HG03432 (cell line): ENCODE data around the gene ATXN10.
"Not testable (repeated sequence)": the region's sequence is repeated elsewhere in the genome, so short reads cannot be mapped to it uniquely, and the experiment has no call there.

ENCODE experiments used
- ATAC-seq: cut with Tn5 transposase; IDR thresholded peaks from one replicate; pipeline ENCODE4 v1.9.1; 2021; ENCODE audit warnings: mild to moderate bottlenecking, moderate library complexity; ENCODE audit not compliant: unreplicated experiment

Gene ATXN10

DNA sequence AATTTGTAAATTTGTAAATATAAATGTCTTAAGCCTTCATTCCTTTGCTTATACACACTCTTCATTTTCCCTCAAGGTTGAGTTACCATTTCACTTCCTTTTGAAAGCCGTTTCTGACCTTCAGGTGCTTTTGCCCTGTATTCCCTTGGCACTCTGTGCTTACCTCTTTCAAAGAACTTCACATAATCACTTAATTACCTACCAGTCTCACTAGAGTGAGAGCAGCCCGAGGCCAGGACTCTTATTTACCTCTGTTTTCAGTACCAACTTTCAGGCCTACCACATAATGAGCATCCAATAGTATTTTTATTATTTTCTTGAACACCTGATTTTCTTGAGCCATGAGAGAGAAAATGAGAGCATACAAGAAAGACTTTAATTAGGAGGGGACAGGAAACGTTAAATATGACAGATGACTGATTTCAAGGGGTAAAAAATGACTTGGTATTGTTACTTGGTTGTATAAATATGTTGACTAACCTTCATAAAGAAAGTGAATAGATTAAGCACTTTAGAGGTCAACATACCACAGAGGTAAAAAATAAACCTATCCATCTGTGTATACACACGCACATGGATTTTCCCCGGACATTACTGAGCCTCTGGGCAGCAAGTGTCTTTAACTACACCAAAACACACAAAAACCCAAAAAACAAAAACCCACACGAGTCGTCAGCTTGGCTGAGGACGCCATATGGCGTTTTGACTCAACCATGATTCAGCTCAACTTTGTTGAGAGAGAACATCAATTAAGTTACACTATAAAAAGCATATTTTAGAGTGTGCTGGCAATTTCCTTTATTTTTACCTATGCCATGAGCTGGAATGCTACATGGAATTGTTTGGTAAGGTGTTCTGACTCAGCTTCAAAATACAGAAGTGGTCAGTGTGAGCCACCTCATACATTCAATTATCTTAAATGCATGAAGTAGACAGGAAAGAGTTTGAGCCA, 7.6 kb downstream of the ATXN10 start:
- no peak for ATAC-seq

DNA sequence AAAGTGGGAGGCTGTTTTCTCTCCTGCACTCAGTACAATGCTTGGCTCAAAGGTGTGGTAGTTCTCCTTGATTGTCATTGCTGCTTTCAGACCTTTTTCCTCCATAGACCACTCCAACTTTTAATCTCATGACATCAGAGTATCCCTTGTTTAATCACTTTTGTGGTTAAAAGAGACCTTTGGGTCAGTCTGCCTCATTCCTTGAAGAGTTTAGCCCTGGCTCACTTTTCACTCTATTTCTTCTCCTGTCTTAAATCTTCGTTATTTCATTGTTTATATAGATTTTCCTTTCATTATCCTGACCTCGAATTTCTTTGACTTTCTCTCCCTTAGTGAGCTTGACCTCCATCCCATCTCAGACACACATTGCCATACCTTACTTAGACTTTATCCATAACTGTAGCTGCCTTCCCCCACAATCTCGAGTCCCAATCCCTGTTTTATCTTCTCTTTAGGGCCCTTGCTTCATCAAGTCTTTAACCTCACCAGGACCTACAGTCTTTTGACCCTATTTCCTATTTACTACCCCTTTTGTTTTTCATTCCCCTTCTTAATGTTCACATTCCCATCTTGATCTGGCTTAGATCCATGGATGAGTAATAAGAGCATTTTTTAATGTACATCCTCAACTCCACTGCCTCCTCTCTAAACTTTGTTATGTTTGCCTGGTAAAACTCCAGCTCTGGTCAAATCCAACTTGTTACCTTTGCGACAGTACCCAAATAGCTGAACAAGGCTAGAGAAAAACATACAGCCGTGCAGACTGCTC, 9.5 kb downstream of the ATXN10 start:
- no peak for ATAC-seq

DNA sequence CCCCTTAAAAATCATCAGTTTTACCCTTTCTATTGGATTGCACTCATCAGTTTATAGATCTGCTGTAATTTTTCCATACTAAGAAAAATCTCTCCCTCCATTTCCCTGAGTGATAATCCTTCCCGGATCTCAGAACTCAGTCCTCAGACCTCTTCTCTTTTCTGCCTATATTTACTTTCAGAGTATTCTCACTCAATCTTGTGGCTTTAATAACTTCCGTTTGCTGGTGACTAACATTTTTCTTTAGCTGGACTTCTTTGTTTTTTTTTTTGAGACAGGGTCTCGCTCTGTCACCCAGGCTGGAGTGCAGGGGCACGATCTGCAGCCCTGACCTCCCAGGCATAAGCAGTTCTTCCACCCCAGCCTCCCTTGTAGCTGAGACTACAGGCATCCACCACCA, 10.4 kb downstream of the ATXN10 start:
- ATAC-seq, result no peak

DNA sequence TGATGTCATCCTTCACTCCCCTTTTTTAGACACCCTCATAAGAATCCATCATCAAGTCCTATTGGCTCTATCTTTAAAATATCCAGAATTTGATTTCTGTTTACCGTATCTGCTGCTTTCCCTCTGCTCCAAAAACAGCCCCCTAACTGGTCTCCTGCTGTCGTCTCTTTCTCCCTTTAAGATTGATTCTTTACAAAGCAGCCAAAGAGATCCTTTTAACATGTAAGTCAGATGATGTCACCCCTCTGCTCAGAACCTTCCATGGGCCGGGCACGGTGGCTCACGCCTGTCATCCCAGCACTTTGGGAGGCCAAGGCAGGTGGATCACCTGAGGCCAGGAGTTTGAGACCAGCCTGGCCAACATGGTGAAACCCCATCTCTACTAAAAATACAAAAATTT, 11.1 kb downstream of the ATXN10 start:
- not testable (repeated sequence) for ATAC-seq

DNA sequence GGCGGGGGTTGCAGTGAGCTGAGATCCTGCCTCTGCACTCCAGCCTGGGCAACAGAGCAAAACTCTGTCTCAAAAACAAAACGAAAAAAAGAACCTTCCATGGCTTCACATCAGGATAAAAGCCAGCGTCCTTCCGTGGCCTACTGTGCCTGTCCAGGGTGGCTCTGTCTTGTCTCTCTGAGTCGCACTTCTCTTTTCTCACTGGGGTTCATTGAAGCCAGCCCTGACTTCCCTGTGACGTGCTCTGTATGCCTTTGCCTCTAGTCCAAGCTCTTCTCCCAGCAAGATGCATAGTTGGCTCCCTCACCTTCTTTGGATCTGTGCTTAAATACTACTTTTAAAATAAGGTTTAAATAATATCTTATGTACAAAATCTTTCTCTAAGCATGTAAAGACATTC, 11.6 kb downstream of the ATXN10 start:
- no peak for ATAC-seq

DNA sequence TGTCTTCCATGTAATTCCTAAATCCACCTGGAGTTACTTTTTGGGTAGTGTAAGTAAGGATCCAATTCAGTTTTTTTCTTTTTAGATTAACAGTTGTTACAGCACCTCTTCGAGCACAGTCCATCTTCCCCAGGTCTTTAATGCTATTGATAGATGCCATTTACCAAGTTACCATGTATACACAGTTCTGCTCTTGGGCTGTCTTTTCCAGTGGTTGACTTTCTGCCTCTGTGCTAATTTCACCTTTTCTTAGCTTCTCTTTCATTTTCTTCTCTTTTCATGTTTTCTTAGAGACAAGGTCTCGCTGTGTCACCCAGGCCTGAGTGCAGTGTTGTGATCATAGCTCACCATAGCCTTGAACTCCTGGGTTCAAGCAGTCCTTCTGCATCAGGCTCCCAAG, 12.0 kb downstream of the ATXN10 start:
- no peak for ATAC-seq

DNA sequence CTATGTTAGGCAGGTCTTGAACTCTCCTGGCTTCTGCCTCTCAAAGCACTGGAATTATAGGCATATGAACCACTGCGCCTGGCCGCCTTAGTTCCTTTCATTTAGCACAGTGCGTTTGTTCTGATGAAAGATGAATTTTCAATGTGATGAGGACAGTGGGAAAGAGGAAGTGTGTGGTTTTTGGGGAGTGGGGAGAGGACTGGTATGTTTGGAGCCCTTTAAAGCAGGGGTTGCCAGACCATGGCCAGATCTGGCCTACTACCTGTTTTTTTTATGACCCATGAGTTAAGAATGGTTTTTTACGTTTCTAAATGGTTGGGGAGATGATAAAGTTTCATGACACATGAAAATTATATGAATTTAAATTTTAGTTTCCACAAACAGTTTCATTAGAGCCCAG, 12.5 kb downstream of the ATXN10 start:
- ATAC-seq, result no peak

DNA sequence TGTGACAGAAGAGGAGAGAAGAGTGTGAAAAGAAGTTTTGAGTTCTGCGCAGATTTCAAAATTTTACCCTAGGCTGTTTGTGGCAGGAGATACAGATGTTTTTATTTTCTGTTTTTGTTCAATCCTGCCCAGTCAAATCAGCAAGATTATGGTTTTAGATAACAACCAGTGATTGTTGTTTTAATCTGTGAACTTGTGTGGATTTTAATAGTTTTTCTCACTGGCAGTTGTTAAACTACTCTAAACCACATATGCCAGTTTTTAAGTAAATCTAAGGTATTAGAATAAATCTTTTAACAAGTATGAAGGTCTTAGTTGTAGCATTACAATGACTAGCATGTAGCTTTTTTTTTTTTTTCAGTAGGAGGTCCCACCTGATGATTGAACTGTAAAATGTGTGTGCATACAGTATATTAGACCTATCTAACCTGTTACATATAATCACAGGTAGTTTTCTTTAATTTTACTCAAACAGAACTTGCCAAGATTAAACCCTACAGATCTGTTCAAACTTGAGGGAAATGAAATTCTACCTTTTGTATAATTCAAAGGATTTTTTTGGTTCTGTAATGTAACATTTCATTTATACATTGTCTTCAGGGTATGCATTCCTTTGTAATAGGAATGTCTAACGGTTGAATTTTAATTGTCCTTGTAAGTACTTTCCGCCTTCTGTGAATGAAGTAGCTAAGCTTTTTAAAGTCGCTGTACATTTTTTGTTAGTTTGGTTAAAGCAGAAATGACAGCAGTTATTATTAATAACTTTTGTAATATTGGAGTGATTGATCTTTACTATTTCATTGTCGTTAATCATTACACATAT, 13.3 kb downstream of the ATXN10 start:
- no peak for ATAC-seq

DNA sequence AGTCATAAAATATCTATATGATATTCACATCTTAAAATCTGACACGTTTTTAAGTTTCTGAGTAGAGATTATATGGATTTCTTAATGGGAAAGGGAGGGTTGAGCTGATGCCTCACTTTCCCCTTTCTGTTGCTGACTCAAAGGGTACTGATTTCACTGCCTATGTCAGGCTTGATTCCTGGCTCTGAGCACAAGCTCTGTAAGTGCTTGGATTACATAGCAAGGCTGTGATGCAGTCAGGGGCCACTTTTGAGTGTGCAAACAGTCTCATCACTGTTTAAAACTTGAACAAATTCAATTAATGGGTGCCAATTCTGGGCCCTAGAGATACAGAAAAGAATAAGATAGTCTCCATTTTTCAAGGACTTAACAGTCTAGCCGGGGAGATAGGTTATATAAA, 14.4 kb downstream of the ATXN10 start:
- ATAC-seq, result no peak

DNA sequence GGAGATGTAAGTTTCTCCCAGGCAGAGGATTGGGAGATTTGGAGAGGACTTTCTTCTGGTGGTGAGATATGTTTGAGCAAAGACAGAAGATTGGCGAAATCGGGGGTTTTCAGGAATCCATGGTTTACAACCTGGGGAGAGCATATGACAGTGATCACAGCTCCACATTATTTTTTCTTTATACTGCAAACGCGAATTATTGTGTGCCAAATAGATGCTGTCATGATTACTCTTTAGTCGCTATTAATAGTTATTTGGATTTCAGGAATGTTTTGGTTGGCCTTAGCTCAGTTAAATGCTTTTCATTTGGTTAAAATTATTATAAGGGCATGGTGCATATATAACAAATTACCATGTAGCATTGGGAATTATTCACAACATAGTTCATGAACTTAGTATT, 15.2 kb downstream of the ATXN10 start:
- ATAC-seq, result no peak

DNA sequence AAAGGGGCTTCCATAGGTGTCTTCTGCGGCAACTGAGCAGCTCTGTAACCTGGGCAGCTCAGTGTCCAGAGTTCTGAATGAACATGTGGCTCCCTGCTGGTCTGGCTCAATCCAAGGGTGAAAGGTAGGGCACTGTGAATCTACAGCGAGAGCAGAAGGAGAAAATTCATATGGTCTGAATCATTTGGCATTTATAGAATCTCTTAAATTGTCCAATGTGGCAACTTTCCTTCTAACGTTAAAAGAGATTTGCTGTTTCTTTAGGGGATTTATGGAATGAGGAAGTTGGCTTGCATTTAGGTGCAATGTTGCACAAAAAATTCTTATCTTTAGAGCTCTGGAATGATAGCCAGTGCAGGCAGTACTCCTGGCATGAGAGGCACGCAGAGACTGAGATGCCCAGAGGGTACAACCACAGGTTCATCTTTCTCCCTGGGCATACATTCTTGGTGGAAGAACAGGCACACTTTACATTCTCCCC, 17.0 kb downstream of the ATXN10 start:
- ATAC-seq, result no peak

DNA sequence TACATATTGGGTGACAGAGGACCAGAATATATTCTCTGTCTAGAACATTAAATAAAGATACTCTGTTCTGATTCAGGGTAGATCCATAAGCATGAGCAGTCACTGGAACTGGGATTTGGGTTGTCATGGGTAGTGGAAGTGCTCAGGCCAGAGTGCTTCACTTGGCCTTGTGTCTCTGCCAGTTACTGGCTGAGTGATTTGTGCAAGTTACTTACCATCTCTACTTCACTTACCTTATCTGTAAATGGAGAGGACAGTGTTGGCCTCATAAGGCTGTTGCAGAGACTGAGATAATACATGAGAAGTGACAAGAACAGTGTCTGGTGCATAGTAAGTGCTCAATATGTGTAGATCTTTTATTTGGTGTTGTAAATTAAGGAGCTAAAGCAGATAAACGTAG, 17.6 kb downstream of the ATXN10 start:
- no peak for ATAC-seq

DNA sequence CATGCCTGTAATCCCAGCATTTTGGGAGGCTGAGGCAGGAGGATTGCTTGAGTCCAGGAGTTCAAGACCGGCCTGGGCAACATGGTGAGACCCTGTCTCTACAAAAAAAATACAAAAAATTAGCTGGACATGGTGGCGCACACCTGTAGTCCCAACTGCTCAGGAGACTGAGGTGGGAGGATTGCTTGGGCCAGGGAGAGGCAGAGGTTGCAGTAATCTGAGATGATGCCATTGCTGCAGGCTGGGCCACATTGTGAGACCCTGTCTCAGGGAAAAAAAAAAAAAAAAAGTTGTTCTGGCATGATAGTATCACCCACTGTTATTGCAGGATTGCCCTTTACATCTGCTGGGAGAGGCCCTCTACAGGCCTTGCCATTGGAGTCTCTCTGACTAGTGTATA, 18.4 kb downstream of the ATXN10 start:
- ATAC-seq, result no peak

DNA sequence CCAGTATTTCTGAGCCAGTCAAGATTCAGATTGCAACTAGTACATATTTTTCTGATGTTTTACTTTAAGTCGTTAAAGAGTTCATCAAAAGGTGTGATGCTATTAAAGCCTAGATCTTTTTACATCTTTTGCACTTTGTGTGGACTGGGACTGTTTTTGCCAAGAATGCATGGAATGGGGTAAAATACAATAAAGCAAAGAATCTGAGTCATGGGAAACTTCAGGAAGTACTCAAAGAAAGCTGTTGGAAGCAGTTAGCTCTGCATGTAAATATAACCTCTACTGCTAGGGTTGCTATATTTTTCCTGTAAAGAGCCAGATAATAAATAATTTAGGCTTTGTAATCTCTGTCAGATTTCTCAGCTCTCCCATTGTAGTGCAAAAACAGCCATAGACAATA, 20.9 kb downstream of the ATXN10 start:
- no peak for ATAC-seq

DNA sequence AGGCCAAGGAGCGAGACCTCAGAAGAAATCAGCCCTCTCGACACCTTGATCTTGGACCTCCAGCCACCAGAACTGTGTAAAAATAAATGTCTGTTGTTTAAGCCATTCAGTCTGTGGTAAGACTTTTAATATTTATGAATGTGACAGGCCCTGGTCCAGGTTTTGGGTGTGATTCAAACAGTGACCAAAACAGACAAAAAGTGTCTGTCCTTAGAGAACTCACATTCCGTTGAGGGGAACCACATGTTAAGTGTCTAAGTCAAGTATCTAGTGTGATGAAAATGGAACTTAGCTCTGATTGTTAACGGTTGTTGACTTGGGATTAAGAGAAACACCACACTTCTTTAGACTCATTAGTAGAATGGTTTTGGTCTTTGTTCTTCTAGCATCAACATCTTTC, 22.2 kb downstream of the ATXN10 start:
- ATAC-seq, result no peak

DNA sequence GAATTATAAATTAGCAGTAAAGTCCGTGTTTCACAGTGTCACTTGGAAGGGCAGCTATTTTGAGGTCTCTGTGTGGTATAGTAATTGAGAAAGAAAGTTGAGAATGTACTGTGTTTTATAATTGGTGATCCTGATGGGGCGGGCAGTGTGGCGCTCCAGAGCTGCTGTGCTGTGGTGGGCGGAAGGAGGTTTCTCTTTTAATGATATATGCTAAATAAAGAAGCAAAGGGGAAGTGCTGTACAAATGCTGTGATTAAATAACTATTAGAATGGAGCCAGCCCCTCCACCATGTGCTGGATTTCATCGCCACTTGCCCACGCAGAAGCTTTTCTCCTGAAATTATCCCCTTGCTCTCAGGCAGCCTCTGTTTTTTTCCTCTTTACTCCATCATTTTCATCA, 24.6 kb downstream of the ATXN10 start:
- ATAC-seq, result no peak

DNA sequence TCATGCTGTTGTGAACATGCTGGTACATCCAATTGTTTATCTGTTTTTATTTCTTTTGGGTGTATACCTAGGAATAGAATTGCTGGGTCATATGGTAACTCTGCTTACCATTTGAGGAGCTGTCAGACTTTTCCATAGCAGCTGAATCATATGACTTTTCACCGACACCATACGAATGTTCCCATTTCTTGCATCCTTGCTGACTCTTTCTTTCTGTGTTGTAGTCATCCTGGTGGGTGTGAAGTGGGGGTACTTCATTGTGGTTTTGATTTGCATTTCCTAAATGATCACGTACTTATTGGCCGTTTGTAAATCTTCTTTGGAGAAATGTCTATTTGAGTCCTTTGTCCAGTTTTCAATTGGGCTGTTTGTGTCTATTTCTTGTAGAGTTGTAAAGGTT, 26.5 kb downstream of the ATXN10 start:
- ATAC-seq, result no peak

DNA sequence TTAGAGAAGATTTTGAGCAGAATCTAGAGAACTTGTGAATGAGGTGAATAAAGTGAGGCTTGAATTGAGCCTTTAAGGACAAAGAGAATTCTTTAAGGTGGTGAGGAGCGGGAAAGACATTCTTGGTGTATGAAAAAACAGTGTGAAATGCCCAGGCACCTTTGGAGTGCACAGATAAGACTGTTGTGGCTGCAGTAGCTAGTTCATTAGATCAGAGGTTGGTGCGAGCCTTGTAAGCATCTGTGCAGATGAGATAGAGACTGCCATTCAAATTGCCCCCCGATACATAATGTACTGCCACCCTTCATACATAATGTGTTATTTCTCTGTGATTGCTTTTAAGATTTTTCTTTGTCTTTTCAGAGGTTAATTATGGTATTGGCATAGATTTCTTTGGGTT, 31.3 kb downstream of the ATXN10 start:
- ATAC-seq, result no peak

DNA sequence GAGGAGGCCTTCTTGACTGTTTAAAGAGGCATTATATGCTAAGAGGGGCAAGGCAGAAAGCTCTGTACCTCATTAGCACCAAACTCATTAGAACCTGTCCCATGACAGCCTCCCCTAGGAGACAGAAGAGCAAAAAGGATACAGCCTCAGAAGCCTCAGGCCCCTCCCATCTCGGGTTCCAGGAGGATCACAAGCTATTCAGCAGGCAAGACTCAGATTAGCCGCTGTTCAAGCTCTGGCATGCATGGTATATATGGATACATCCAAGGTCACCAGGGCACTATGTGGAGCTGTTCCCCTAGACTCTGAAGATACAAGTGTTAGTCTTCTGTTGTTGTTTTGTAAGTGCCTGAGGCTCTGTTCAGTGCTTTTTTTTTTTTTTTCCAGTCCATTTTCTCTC, 32.1 kb downstream of the ATXN10 start:
- ATAC-seq, result no peak

DNA sequence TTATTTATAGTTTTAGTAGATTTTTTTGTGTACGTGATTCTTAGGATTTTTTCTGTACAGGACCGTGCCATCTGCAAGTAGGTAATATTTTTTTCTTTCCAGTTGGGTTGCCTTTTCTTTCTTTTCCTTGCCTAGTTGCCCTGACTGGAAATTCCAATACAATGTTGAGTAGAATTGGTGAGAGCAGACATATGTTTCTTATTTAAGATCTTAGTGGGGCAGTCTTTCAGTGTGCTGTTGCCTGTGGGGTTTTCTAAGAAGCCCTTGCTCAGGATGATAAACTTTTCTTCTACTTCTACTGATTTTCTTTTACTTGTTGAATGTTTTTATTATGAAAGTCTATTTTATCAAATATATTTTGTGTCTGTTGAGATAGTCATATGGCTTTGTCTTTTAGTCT, 33.0 kb downstream of the ATXN10 start:
- no peak for ATAC-seq

DNA sequence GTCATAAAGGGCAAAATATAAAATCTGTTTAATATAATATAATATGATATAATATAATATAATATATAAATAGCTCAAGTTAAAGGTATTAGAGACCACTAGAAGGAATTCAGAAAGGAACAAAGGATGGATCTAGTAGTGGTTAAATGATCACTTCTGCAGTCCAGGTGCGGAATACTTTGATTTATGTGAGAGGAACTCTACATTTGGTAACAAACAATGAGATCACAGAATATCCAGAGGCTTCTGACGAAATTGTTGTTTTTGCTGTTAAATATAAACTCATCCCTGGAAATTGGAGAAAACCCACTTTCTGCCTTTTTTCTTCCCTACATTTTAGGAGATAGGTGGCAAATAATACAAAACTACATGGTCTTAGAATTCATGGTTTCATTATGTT, 36.0 kb downstream of the ATXN10 start:
- ATAC-seq, result no peak
